Left ventricle myocardium inferior (tissue), 1 donor: ENCODE measurements around the gene PASK. TPM values are rescaled to one million over a fixed set of nuclear protein-coding genes. Genes with fewer than 3 reads are reported as not detected.

Experiments
- DNase-seq: peaks from one replicate; pipeline ENCODE4 v3.0.0-alpha.2; 2020
- H3K27ac ChIP-seq: fragments of 200-600 bp; replicated peaks from 2 replicates; pipeline ENCODE4 v1.8.0; 2021
- H3K27me3 ChIP-seq: fragments of 200-600 bp; 2 replicates; pipeline ENCODE4 v1.8.0; 2021; ENCODE audit warnings: low read depth
- H3K36me3 ChIP-seq: fragments of 200-600 bp; 2 replicates; pipeline ENCODE4 v1.8.0; 2021
- H3K4me1 ChIP-seq: fragments of 200-600 bp; 2 replicates; pipeline ENCODE4 v1.8.0; 2021
- H3K4me3 ChIP-seq: fragments of 200-600 bp; 2 replicates; pipeline ENCODE4 v1.8.0; 2021; ENCODE audit warnings: mild to moderate bottlenecking, moderate library complexity
- H3K9me3 ChIP-seq: fragments of 200-600 bp; replicated peaks from 2 replicates; pipeline ENCODE4 v1.8.0; 2021
- intact Hi-C: fragments of 100-400 bp; cut with micrococcal nuclease; formaldehyde crosslinking; loops from one replicate; pipeline ENCODE4 v1.11.0; 2022
- total RNA-seq: library from RNA; stranded (reverse); fragmentation: NEBNext Ultra II Directional; extraction: Animal tissue kit (Norgen Biotek cat#: 25700); gene quantifications from one replicate; pipeline ENCODE4 v1.2.1, GENCODE V29; 2021
- TF ChIP-seq, protein P1 (sequence below): fragments of 200-600 bp; IDR thresholded peaks from 2 replicates; pipeline ENCODE4 v1.8.0; 2021; ENCODE audit warnings: antibody characterized with exemption, mild to moderate bottlenecking, borderline replicate concordance
- donor health status: DM: no; HTN: yes; CAD: no; lungs with severe emphysema.

Gene PASK
- total RNA-seq, 1 donor from 2014 or later = 3.4 TPM

DNA sequence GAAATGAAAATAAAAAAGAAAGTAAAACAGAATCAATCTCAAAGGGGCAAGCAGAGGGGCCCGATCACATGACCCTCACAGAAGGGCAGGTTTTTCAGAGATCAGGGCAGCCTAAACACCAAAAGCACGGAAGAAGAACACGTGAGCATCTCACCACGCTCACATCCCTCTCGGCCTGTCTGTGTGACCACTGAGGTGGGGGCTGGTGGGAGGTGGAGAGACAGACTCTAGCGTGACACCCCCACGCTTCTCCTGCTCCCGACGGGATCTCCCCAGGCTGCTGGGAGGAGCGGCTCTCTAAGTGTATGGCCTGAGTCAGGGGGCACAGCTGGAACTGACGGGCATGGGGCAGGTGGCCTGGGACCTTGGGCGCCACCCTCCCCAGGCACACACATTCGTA is 23.6 kb downstream of the PASK start:
- H3K27ac ChIP-seq = no peak overlapping the region
- H3K4me1 ChIP-seq = no peaks in the 10 kb centered on the region
- no peaks in the 10 kb centered on the region for H3K9me3 ChIP-seq
- H3K27me3 ChIP-seq = no peaks in the 10 kb centered on the region
- no peak for DNase-seq
- TF ChIP-seq, protein P1, sequence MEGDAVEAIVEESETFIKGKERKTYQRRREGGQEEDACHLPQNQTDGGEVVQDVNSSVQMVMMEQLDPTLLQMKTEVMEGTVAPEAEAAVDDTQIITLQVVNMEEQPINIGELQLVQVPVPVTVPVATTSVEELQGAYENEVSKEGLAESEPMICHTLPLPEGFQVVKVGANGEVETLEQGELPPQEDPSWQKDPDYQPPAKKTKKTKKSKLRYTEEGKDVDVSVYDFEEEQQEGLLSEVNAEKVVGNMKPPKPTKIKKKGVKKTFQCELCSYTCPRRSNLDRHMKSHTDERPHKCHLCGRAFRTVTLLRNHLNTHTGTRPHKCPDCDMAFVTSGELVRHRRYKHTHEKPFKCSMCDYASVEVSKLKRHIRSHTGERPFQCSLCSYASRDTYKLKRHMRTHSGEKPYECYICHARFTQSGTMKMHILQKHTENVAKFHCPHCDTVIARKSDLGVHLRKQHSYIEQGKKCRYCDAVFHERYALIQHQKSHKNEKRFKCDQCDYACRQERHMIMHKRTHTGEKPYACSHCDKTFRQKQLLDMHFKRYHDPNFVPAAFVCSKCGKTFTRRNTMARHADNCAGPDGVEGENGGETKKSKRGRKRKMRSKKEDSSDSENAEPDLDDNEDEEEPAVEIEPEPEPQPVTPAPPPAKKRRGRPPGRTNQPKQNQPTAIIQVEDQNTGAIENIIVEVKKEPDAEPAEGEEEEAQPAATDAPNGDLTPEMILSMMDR = no peak
- no peaks in the 10 kb centered on the region for H3K36me3 ChIP-seq
- H3K4me3 ChIP-seq = no peak overlapping the region
- intact Hi-C loops = no loop called here

DNA sequence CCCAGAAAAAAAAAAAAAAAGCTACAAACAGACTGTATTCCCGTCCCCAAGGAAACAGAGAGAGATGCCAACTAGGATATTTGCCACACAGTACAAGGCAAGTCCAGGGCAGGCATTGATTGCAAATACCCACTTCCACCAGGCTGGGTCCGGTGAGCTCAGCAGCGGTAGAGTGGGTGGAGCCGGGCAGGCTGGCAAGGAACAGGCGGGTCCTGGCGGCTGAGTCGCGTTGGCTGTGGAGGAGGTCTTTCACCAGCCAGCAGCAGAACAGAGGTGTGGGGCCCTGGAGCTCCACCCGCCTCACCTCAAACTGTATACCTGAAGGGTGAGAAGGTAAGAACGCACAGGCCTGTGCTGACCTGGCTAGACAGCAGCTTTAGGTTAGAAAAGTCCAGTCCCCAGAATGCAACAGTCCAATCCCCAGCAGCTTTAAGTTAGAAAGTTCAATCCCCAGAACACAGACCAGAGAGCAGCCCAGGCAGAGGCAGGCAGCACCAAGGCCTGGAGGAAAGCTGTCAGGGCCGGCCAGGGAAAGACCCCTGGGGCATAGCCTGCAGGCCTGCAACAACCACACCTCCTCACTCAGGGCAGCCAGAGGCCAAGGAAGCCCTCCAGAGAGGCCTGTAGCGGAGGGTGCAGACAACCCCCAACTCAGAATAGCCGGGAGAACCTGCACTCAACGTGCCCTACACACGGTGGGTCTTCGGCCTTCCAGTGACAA is 25.3 kb downstream of the PASK start:
- intact Hi-C loops = no loop called here
- no peak for DNase-seq
- no peak overlapping the region for H3K4me3 ChIP-seq
- H3K27me3 ChIP-seq = no peaks in the 10 kb centered on the region
- no peaks in the 10 kb centered on the region for H3K9me3 ChIP-seq
- TF ChIP-seq, protein P1 = no peak
- H3K4me1 ChIP-seq = no peaks in the 10 kb centered on the region
- H3K27ac ChIP-seq = no peak overlapping the region
- H3K36me3 ChIP-seq = no peaks in the 10 kb centered on the region

DNA sequence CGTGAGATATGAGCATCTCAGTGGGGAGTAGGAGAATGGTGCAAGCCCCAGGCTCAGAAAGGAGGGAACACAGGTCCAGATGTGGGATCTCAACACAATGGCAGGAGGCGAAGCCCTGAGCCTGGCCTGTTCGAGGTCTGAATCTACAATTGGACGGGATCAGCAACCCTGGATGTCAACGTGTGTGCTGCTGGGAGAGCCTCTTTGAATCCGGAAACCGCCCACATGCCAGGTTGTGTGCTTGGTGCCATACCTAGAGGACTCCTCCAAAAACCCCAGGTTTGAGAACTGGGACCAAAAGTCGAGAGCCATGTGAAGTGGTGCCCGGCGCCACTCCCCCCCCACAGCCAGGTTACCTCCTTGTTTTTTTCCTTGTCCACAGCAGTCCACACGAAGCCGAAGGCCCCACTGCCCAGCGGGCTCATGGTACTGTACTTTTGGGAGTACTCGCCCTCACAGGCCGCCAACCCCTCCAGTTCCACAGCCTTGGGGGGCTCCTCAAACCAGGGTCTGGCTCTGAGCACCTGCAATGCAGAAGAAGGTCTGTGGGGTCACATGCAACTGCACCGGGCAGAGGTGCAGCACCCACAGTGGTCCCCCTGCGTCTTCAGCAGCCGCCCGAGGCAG is 26.8 kb downstream of the PASK start:
- DNase-seq = no peak
- no peaks in the 10 kb centered on the region for H3K9me3 ChIP-seq
- H3K27ac ChIP-seq = no peak overlapping the region
- TF ChIP-seq, protein P1 = no peak
- no peaks in the 10 kb centered on the region for H3K4me1 ChIP-seq
- intact Hi-C loops = no loop called here
- no peak overlapping the region for H3K4me3 ChIP-seq
- H3K36me3 ChIP-seq = no peaks in the 10 kb centered on the region
- H3K27me3 ChIP-seq = no peaks in the 10 kb centered on the region

DNA sequence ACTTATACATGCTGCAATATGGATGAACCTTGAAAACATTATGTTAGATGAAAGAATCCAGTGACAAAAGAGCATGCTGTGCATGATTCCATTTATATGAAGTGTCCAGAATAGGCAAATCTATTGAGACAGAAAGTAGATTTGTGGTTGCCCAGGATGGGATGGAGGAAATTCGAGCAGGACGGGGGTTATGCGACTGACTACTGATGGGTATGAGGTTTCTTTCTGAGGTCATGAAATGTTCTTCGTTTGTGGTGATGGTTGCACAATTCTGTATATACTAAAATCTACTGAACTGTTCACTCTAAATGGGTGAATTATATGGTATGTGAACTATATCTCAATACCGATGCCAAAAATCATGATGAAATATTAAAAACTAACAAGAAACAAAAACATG is 28.3 kb downstream of the PASK start:
- Histone ChIP-seq H3K27me3 (no peaks in the 10 kb centered on the region), H3K36me3 (no peaks in the 10 kb centered on the region), H3K9me3 (no peaks in the 10 kb centered on the region), H3K4me1 (no peaks in the 10 kb centered on the region), H3K27ac (no peak overlapping the region), H3K4me3 (no peak overlapping the region)
- DNase-seq = no peak
- intact Hi-C loops = no loop called here
- TF ChIP-seq, protein P1 = no peak

DNA sequence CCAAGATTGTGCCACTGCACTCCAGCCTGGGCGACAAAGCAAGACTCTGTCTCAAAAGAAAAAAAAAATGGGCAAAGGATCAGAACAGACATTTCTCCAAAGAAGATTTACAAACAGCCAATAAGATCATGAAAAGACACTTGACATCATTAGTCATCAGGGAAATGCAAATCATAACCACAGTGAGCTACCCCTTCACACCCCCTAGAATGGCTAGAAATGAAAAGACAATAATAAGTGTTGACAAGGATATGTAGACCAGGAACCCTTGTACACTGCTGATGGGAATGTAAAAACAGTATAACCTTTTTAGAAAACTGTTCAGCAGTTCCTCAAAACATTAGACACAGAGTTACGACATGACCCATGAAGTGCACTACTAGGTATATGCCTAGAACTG is 28.8 kb downstream of the PASK start:
- Histone ChIP-seq H3K36me3 (no peaks in the 10 kb centered on the region), H3K4me3 (no peak overlapping the region), H3K4me1 (no peaks in the 10 kb centered on the region), H3K27ac (no peak overlapping the region), H3K9me3 (no peaks in the 10 kb centered on the region), H3K27me3 (no peaks in the 10 kb centered on the region)
- DNase-seq = no peak
- TF ChIP-seq, protein P1 = no peak
- intact Hi-C loops = no loop called here
